KOPT-K1 (cell line): ENCODE data around the gene CPED1.

Source experiments
- H3K27ac ChIP-seq: fragments of 200-600 bp; sonication (generic); 2 replicates; pipeline ENCODE4 v1.5.1; 2016; ENCODE audit warnings: antibody characterized with exemption, mild to moderate bottlenecking, low read depth, low read length; ENCODE audit not compliant: poor library complexity, severe bottlenecking
- H3K36me3 ChIP-seq: fragments of 200-600 bp; sonication (generic); 2 replicates; pipeline ENCODE4 v1.5.1; 2017; ENCODE audit warnings: antibody characterized with exemption, mild to moderate bottlenecking, low read length, moderate library complexity; ENCODE audit not compliant: insufficient read depth
- H3K9me3 ChIP-seq: fragments of 200-600 bp; sonication (generic); 2 replicates; pipeline ENCODE4 v1.5.1; 2017; ENCODE audit warnings: antibody characterized with exemption, low read length, mild to moderate bottlenecking; ENCODE audit not compliant: insufficient read depth, poor library complexity, severe bottlenecking

CPED1 gene

GRCh38 chr7:121261207-121261884, 272.8 kb downstream of the CPED1 start:
- Histone ChIP-seq H3K27ac (no peak overlapping the region), H3K9me3 (no peaks in the 10 kb centered on the region), H3K36me3 (no peaks in the 10 kb centered on the region)

DNA sequence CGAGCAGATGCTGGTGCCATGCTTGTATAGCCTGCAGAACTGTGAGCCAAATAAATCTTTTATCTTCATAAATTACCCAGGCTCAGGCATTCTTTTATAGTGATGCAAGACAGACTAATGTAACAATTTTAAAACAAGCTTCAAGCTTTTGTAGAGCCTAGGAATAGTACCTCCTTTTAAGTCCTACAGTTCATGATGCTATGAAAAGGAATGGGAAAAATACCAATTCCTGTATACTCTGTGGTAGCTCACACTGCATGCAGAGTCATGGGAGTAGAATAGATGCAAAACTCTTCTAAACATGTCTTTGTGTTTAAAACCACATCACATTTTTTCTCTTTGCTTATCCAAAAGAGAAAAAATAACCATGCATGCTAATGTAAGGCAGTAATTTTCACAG, 273.7 kb downstream of the CPED1 start:
- no peaks in the 10 kb centered on the region for H3K9me3 ChIP-seq
- no peak overlapping the region for H3K27ac ChIP-seq
- no peaks in the 10 kb centered on the region for H3K36me3 ChIP-seq

DNA sequence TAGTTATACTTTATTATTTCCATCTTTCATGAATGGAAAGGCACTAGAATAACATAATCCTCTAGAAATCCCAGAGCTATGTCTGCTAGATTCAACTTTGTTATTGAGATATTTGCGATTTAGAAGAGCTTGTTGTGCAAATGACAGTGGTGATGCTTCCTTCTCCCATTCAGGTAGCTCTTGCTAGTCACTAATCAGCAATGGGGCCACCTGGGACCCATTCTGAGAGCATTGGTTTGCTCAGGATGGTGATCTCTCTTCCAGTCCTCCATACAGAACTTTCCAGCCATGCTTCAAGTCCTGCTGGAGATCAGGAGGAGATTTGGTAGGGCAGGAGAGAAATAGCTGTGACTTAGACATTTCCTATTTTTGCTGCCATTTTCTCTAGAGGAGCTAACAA, 274.5 kb downstream of the CPED1 start:
- Histone ChIP-seq H3K9me3 (no peaks in the 10 kb centered on the region), H3K36me3 (no peaks in the 10 kb centered on the region)

GRCh38 chr7:121266307-121266894, 277.9 kb downstream of the CPED1 start:
- H3K27ac ChIP-seq: no peak overlapping the region
- no peaks in the 10 kb centered on the region for H3K36me3 ChIP-seq
- no peaks in the 10 kb centered on the region for H3K9me3 ChIP-seq

More for the DNA sequence above, 274.5 kb downstream of the CPED1 start:
- no peak overlapping the region for H3K27ac ChIP-seq

- no peak overlapping the region for H3K27ac ChIP-seq
- H3K9me3 ChIP-seq: no peaks in the 10 kb centered on the region
- no peaks in the 10 kb centered on the region for H3K36me3 ChIP-seq
These were observed 279.1 kb downstream of the CPED1 start for GRCh38 chr7:121267612-121268011.

GRCh38 chr7:121269798-121270197, 281.3 kb downstream of the CPED1 start:
- no peak overlapping the region for H3K27ac ChIP-seq
- no peaks in the 10 kb centered on the region for H3K9me3 ChIP-seq
- no peaks in the 10 kb centered on the region for H3K36me3 ChIP-seq

GRCh38 chr7:121271098-121271497, 282.6 kb downstream of the CPED1 start:
- Histone ChIP-seq H3K36me3 (no peaks in the 10 kb centered on the region), H3K27ac (no peak overlapping the region), H3K9me3 (no peaks in the 10 kb centered on the region)

DNA sequence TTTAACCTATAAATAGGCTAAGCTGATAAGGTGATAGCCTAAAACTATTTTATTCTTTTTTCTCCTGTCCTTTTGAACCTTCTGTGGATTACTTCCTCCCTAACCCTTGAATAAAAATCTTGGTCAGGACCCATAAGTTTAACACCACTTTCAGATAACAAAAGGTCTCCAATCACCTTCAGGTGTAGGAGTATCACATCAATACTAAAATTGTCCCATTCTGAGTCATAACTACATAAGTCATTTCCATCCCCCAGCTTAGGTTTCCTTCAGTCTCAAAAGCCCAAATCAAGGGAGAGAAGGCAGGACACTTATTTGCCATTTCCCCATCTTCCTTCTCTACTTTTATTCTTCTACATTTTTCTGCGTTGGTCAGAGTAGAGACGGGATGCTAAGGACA, 283.4 kb downstream of the CPED1 start:
- no peaks in the 10 kb centered on the region for H3K36me3 ChIP-seq
- no peaks in the 10 kb centered on the region for H3K9me3 ChIP-seq
- no peak overlapping the region for H3K27ac ChIP-seq

- H3K9me3 ChIP-seq: no peaks in the 10 kb centered on the region
- no peaks in the 10 kb centered on the region for H3K36me3 ChIP-seq
- H3K27ac ChIP-seq: no peak overlapping the region
These were observed 284.2 kb downstream of the CPED1 start for GRCh38 chr7:121272676-121273075.

GRCh38 chr7:121273467-121274167, 285.1 kb downstream of the CPED1 start:
- H3K36me3 ChIP-seq: no peaks in the 10 kb centered on the region

DNA sequence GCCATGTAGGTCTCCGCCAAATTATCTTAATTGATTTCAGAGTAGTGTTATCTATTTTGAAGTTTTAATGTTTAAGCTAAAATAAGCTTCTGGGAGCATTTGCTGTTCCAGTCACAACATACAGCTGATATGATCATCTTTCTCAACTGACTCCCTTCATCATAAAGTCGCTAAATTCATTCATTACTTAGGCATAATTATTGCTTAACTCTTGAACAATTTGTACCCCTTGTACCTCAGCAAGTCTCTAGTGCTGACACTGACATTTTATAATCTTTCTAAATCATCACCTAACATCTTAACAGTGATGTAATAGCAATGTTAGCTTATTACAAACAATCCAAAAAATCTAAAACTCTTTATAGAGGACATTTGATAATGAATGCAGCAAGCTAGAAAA, 286.0 kb downstream of the CPED1 start:
- H3K36me3 ChIP-seq: no peaks in the 10 kb centered on the region
- H3K9me3 ChIP-seq: no peaks in the 10 kb centered on the region
- no peak overlapping the region for H3K27ac ChIP-seq

More at GRCh38 chr7:121273467-121274167, 285.1 kb downstream of the CPED1 start:
- no peaks in the 10 kb centered on the region for H3K9me3 ChIP-seq
- H3K27ac ChIP-seq: no peak overlapping the region

- no peak overlapping the region for H3K27ac ChIP-seq
- H3K36me3 ChIP-seq: no peaks in the 10 kb centered on the region
These were observed 286.7 kb downstream of the CPED1 start for GRCh38 chr7:121275204-121275603.

GRCh38 chr7:121276313-121276712, 287.8 kb downstream of the CPED1 start:
- H3K9me3 ChIP-seq: no peaks in the 10 kb centered on the region
- no peaks in the 10 kb centered on the region for H3K36me3 ChIP-seq
- no peak overlapping the region for H3K27ac ChIP-seq

More at GRCh38 chr7:121275204-121275603, 286.7 kb downstream of the CPED1 start:
- H3K9me3 ChIP-seq: no peaks in the 10 kb centered on the region

DNA sequence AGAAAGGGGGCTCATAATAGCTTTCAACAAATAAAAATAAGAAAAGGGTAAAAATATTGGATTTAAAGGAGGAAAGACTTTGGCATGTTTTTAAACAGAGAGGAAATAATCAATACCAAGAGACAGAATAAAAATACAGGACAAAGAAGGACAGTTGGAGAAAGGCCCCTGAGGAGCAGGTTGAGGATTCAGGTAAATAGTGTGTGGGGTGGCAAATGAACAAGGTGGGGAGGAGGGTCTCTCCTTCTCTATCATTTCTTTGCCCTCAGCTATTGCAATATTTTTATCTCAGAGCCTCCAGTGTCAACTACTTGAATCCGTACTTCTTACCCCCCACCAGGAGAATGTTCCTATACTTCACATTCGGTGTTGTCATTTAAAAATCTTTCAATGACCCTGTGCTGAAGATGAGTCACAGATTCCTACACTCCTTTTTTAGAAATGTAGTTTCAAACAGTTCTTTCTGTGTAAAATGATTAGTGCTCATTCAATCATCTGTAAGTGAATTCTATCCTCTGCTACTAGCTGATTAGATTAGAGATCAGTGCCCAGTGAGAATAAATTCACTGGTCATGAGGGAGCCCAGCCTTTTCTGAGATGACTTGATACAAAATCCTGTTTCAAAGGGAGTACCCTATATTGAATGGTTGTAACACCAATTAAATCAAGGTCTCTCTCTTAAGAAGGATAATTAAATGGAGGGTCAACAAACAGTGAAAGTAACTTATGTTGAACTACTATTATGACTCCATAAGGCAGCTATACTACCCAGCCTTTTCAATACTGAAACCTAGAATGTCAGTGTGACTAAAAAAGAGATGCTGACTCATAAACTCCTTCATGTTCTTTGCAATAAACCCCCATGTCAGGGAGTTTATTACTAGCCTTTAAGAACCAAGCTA, 289.9 kb downstream of the CPED1 start:
- H3K9me3 ChIP-seq: no peaks in the 10 kb centered on the region
- no peaks in the 10 kb centered on the region for H3K36me3 ChIP-seq
- no peak overlapping the region for H3K27ac ChIP-seq
